Measurements from ENCODE around the gene PPARD. TPM values are rescaled to one million over a fixed set of nuclear protein-coding genes. Genes with fewer than 3 reads are reported as not detected.

Gene PPARD
- total and polyA plus RNA-seq, 2 of the 13 experiments (the other 11 are each of a cell fraction or from before 2014, with no cell fraction given): 6.1 to 13.3 TPM

DNA sequence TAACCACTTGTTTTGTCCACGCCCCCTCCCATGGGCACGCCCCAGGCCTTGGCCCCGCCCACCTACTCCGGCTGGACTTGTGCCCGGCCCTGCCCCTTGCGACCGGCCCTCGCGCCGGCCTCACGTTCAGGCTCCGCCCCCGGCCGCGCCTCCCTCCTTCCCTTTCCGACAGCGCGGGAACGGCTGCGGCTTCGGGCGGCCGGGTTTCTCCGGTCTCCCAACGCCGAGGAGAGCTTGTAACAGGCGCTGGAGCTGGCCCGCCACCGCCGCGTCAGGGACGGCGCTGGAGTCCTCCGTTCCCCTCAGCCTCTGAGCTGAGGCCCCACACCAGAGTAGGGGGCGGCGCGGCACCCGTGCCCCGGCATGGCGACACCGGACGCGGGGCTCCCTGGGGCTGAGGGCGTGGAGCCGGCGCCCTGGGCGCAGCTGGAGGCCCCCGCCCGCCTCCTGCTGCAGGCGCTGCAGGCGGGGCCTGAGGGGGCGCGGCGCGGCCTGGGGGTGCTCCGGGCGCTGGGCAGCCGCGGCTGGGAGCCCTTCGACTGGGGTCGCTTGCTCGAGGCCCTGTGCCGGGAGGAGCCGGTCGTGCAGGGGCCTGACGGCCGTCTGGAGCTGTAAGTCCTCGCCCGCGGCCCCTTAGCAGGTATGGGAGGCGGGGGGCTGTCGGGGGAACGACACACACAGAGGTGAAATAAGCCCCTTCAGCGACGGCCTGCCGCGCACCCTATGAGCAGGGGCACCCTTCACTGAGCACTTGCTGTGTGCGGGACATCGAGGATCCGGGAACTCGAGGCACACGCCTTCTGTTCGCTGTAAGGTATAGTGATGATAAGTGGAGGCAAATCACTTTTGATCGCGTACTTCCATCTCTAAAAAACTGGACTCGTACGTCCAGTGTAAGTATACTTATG lies 110.1 kb downstream of the PPARD start, which contains the start of gene FANCE (continued):
- peak; percentile 85 for TF ChIP-seq TARDBP (CRISPR knock-in tag; IDR thresholded peaks at IDR 0.05)
- TF ChIP-seq HNF4G (IDR thresholded peaks at IDR 0.05; ENCODE audit: borderline replicate concordance, low read depth, low read length): no peak
- TF ChIP-seq HNF4G (CRISPR knock-in tag; IDR thresholded peaks at IDR 0.05; ENCODE audit: borderline replicate concordance, low read depth): peak; percentile 75; the same call in 1 of the 2 replicates
- TF ChIP-seq MIER2 (CRISPR knock-in tag; IDR thresholded peaks at IDR 0.05): no peak
- no peak for TF ChIP-seq ZNF644 (CRISPR knock-in tag; IDR thresholded peaks at IDR 0.05; ENCODE audit: low read depth)
- no peak for TF ChIP-seq FOXK2 (IDR thresholded peaks at IDR 0.05)
- TF ChIP-seq, protein P1, sequence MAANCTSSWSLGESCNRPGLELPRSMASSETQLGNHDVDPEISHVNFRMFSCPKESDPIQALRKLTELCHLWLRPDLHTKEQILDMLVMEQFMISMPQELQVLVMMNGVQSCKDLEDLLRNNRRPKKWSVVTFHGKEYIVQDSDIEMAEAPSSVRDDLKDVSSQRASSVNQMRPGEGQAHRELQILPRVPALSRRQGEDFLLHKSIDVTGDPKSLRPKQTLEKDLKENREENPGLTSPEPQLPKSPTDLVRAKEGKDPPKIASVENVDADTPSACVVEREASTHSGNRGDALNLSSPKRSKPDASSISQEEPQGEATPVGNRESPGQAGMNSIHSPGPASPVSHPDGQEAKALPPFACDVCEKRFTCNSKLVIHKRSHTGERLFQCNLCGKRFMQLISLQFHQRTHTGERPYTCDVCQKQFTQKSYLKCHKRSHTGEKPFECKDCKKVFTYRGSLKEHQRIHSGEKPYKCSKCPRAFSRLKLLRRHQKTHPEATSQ (CRISPR knock-in tag; IDR thresholded peaks at IDR 0.05; ENCODE audit: borderline replicate concordance): peak; percentile 93
- TF ChIP-seq NFATC3 (CRISPR knock-in tag; IDR thresholded peaks at IDR 0.05): 0 out of 2 replicates have a peak, but pooled peaks have one; percentile 26
- peak; percentile 43; the same call in 1 of the 2 replicates for TF ChIP-seq MTF1 (CRISPR knock-in tag; IDR thresholded peaks at IDR 0.05)
- no peak for TF ChIP-seq ZFP41 (CRISPR knock-in tag; IDR thresholded peaks at IDR 0.05; ENCODE audit: borderline replicate concordance)
- TF ChIP-seq, protein P2, sequence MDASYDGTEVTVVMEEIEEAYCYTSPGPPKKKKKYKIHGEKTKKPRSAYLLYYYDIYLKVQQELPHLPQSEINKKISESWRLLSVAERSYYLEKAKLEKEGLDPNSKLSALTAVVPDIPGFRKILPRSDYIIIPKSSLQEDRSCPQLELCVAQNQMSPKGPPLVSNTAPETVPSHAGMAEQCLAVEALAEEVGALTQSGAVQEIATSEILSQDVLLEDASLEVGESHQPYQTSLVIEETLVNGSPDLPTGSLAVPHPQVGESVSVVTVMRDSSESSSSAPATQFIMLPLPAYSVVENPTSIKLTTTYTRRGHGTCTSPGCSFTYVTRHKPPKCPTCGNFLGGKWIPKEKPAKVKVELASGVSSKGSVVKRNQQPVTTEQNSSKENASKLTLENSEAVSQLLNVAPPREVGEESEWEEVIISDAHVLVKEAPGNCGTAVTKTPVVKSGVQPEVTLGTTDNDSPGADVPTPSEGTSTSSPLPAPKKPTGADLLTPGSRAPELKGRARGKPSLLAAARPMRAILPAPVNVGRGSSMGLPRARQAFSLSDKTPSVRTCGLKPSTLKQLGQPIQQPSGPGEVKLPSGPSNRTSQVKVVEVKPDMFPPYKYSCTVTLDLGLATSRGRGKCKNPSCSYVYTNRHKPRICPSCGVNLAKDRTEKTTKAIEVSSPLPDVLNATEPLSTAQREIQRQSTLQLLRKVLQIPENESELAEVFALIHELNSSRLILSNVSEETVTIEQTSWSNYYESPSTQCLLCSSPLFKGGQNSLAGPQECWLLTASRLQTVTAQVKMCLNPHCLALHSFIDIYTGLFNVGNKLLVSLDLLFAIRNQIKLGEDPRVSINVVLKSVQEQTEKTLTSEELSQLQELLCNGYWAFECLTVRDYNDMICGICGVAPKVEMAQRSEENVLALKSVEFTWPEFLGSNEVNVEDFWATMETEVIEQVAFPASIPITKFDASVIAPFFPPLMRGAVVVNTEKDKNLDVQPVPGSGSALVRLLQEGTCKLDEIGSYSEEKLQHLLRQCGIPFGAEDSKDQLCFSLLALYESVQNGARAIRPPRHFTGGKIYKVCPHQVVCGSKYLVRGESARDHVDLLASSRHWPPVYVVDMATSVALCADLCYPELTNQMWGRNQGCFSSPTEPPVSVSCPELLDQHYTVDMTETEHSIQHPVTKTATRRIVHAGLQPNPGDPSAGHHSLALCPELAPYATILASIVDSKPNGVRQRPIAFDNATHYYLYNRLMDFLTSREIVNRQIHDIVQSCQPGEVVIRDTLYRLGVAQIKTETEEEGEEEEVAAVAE (CRISPR knock-in tag; IDR thresholded peaks at IDR 0.05; ENCODE audit: borderline replicate concordance): peak; percentile 38; the same call in 1 of the 2 replicates
- no peak for TF ChIP-seq HOXA7 (CRISPR knock-in tag; IDR thresholded peaks at IDR 0.05)
- TF ChIP-seq ZNF792 (CRISPR knock-in tag; IDR thresholded peaks at IDR 0.05): peak; percentile 47; the same call in 1 of the 2 replicates
- TF ChIP-seq AGO2 (optimal IDR thresholded peaks at IDR 0.05; ENCODE audit: low read depth, low read length): peak; percentile 48
- TF ChIP-seq ZNF160 (CRISPR knock-in tag; IDR thresholded peaks at IDR 0.05): 0 out of 2 replicates have a peak, but pooled peaks have one; percentile 39
- no peak for TF ChIP-seq ZNF430 (CRISPR knock-in tag; IDR thresholded peaks at IDR 0.05)
- TF ChIP-seq ATF1 (CRISPR knock-in tag; IDR thresholded peaks at IDR 0.05): no peak
- TF ChIP-seq MAFF (IDR thresholded peaks at IDR 0.05; ENCODE audit: low read depth, low read length): no peak
- TF ChIP-seq, protein P3, sequence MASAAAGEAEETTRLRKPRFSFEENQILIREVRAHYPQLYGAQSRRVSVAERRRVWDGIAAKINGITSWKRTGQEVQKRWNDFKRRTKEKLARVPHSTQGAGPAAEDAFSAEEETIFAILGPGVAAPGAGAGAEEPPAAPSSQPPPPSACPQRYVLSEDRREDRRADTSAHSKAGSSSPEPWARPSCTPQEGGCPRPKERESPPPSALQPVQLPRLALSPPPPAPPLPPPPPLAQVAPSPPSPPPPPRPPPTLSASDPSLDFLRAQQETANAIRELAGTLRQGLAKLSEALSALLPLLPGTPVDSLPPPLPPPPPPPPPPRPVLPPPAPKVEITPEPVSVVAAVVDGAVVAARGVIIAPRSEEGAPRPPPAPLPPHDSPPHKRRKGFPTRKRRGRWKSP (CRISPR knock-in tag; IDR thresholded peaks at IDR 0.05): peak; percentile 82
- TF ChIP-seq, protein P4, sequence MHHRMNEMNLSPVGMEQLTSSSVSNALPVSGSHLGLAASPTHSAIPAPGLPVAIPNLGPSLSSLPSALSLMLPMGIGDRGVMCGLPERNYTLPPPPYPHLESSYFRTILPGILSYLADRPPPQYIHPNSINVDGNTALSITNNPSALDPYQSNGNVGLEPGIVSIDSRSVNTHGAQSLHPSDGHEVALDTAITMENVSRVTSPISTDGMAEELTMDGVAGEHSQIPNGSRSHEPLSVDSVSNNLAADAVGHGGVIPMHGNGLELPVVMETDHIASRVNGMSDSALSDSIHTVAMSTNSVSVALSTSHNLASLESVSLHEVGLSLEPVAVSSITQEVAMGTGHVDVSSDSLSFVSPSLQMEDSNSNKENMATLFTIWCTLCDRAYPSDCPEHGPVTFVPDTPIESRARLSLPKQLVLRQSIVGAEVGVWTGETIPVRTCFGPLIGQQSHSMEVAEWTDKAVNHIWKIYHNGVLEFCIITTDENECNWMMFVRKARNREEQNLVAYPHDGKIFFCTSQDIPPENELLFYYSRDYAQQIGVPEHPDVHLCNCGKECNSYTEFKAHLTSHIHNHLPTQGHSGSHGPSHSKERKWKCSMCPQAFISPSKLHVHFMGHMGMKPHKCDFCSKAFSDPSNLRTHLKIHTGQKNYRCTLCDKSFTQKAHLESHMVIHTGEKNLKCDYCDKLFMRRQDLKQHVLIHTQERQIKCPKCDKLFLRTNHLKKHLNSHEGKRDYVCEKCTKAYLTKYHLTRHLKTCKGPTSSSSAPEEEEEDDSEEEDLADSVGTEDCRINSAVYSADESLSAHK (CRISPR knock-in tag; IDR thresholded peaks at IDR 0.05; ENCODE audit: borderline replicate concordance): peak; percentile 80; the same call in 1 of the 2 replicates
- peak; percentile 63 for TF ChIP-seq ERF (CRISPR knock-in tag; IDR thresholded peaks at IDR 0.05)

Data from HepG2 (cell line).